ENCODE data around the gene SLC35G4. TPM values are rescaled to one million over a fixed set of nuclear protein-coding genes. Genes with fewer than 3 reads are reported as not detected.

The SLC35G4 gene
- polyA plus RNA-seq, 1 of the 3 experiments (the other 2 are of a cell fraction): not detected

GRCh38 chr18:11587432-11587831, 22.0 kb upstream of the SLC35G4 start (continued):
- no peak for TF ChIP-seq RFX5 (IDR thresholded peaks at IDR 0.05; ENCODE audit: low read length)
- no peak for TF ChIP-seq RCOR1 (IDR thresholded peaks at IDR 0.05; ENCODE audit: low read length)

GRCh38 chr18:11587846-11588245, 21.6 kb upstream of the SLC35G4 start:
- H3K27ac ChIP-seq (ENCODE audit: low read depth in 2 of 2, low read length in 1 of 2): no peak overlapping the region
- no peaks in the 10 kb centered on the region for H3F3A ChIP-seq (replicated peaks; ENCODE audit: insufficient read depth)
- ChIA-PET POLR2A (no interaction called here), CTCF (no interaction called here)
- H3K79me2 ChIP-seq (ENCODE audit: insufficient read depth): no peaks in the 10 kb centered on the region
- H4K20me1 ChIP-seq (ENCODE audit: insufficient read depth): no peaks in the 10 kb centered on the region
- H2AFZ ChIP-seq (ENCODE audit: low read depth): no peak overlapping the region
- no peaks in the 10 kb centered on the region for H3K4me1 ChIP-seq (ENCODE audit: control insufficient read depth in 1 of 2, insufficient read depth in 2 of 2, low read depth in 1 of 2, low read length in 1 of 2)
- TF ChIP-seq SIN3A (IDR thresholded peaks at IDR 0.05; ENCODE audit: borderline replicate concordance, low read depth, low read length): no peak
- TF ChIP-seq NFIC (IDR thresholded peaks at IDR 0.05; ENCODE audit: borderline replicate concordance): no peak
- TF ChIP-seq NRF1 (IDR thresholded peaks at IDR 0.05; ENCODE audit: low read depth, low read length): no peak
- no peak for TF ChIP-seq EZH2phosphoT487 (IDR thresholded peaks at IDR 0.05; ENCODE audit: borderline replicate concordance, low read depth)
- TF ChIP-seq FOSL2 (IDR thresholded peaks at IDR 0.05; ENCODE audit: borderline replicate concordance, low read depth): no peak
- no peak for TF ChIP-seq MEF2A (IDR thresholded peaks at IDR 0.05; ENCODE audit: borderline replicate concordance, low read depth)
- TF ChIP-seq FOXM1 (IDR thresholded peaks at IDR 0.05; ENCODE audit: low read depth): no peak
- TF ChIP-seq ZBTB33 (IDR thresholded peaks at IDR 0.05; ENCODE audit: borderline replicate concordance, low read depth): no peak
- TF ChIP-seq EP300 (IDR thresholded peaks at IDR 0.05; ENCODE audit: borderline replicate concordance in 1 of 2, low read depth in 1 of 2, low read length in 1 of 2): no peak
- no peak for TF ChIP-seq MAX (IDR thresholded peaks at IDR 0.05; ENCODE audit: low read depth)
- TF ChIP-seq RAD21 (IDR thresholded peaks at IDR 0.05; ENCODE audit: low read length): no peak
- TF ChIP-seq MXI1 (IDR thresholded peaks at IDR 0.05; ENCODE audit: low read depth, low read length): no peak
- TF ChIP-seq REST (IDR thresholded peaks at IDR 0.05; ENCODE audit: low read depth, low read length): no peak
- TF ChIP-seq PBX3 (IDR thresholded peaks at IDR 0.05): no peak
- no peak for TF ChIP-seq RCOR1 (IDR thresholded peaks at IDR 0.05; ENCODE audit: low read length)
- TF ChIP-seq GATA2 (CRISPR knock-in tag; IDR thresholded peaks at IDR 0.05): no peak
- no peak for TF ChIP-seq CTCF (IDR thresholded peaks at IDR 0.05)
- no peak for TF ChIP-seq RFX5 (IDR thresholded peaks at IDR 0.05; ENCODE audit: low read length)
- WGBS (ENCODE audit: low lambda C conversion rate): 10% methylated on average over 3 of the region's 3 CpGs
- DNase-seq: no peak
- no peaks in the 10 kb centered on the region for H3K9me3 ChIP-seq
- H3K4me2 ChIP-seq: no peak overlapping the region
- no peak overlapping the region for H3K4me3 ChIP-seq (ENCODE audit: low read depth in 2 of 2, low read length in 1 of 2)
- peaks cover 17% of the 10 kb centered on the region; the same call in 1 of the 2 replicates for H3K27me3 ChIP-seq (ENCODE audit: insufficient read depth)
- no peak overlapping the region for H3K9ac ChIP-seq
- H3K36me3 ChIP-seq (replicated peaks in 1 of 2; ENCODE audit: control insufficient read depth in 1 of 2, insufficient read depth in 2 of 2, low read length in 1 of 2): no peaks in the 10 kb centered on the region
- no peaks in the 10 kb centered on the region for H3K9me2 ChIP-seq

Data from SK-N-SH (cell line).